Measurements from ENCODE around the gene ELAVL1. TPM values are rescaled to one million over a fixed set of nuclear protein-coding genes. Genes with fewer than 3 reads are reported as not detected.

ELAVL1 gene
- total RNA-seq, 1 donor from 2014 or later, result 83.5 TPM

- Mint-ChIP-seq H3K4me1 (no peaks in the 10 kb centered on the region), H3K27me3 (no peaks in the 10 kb centered on the region), H3K36me3 (ENCODE audit: low read depth) (peaks cover 50% of the 10 kb centered on the region), H3K27ac (no peak overlapping the region), H3K4me3 (no peak overlapping the region), H3K9me3 (no peaks in the 10 kb centered on the region)
- DNase-seq (no peak), ATAC-seq (ENCODE audit: low read depth) (no peak)
- CTCF ChIA-PET, result interaction anchor here (1.5 kb wide), 1 partner anchor 15 kb away, joined by 3 read pairs; no protein-coding TSS in a partner anchor
- POLR2A ChIA-PET, result no interaction called here
- TF ChIP-seq CTCF (IDR thresholded peaks at IDR 0.05), result no peak
- intact Hi-C loops (cut with micrococcal nuclease), result no loop called here
Measured at GRCh38 chr19:7959211-7959610, 46.2 kb downstream of the ELAVL1 start.

GRCh38 chr19:7955696-7956095 lies 49.7 kb downstream of the ELAVL1 start:
- H3K27ac Mint-ChIP-seq, result no peak overlapping the region
- no peaks in the 10 kb centered on the region for H3K9me3 Mint-ChIP-seq
- H3K27me3 Mint-ChIP-seq, result no peaks in the 10 kb centered on the region
- DNase-seq, result no peak
- intact Hi-C loops (cut with micrococcal nuclease), result no loop called here
- ChIA-PET CTCF (no interaction called here), POLR2A (interaction anchor here (0.6 to 0.7 kb wide), 2 partner anchors 619 to 1747 kb away, joined by 9 to 13 read pairs; no protein-coding TSS in a partner anchor)
- TF ChIP-seq CTCF (IDR thresholded peaks at IDR 0.05), result no peak
- H3K4me1 Mint-ChIP-seq, result no peaks in the 10 kb centered on the region
- no peak for ATAC-seq (ENCODE audit: low read depth)
- H3K4me3 Mint-ChIP-seq, result no peak overlapping the region
- peaks cover 21% of the 10 kb centered on the region for H3K36me3 Mint-ChIP-seq (ENCODE audit: low read depth)

- POLR2A ChIA-PET, result no interaction called here
- no peak overlapping the region for H3K4me3 Mint-ChIP-seq
- H3K4me1 Mint-ChIP-seq, result no peaks in the 10 kb centered on the region
- H3K36me3 Mint-ChIP-seq (ENCODE audit: low read depth), result peaks cover 11% of the 10 kb centered on the region
- H3K27ac Mint-ChIP-seq, result no peak overlapping the region
- H3K9me3 Mint-ChIP-seq, result no peaks in the 10 kb centered on the region
- intact Hi-C loops (cut with micrococcal nuclease), result no loop called here
- TF ChIP-seq CTCF (IDR thresholded peaks at IDR 0.05), result no peak
- CTCF ChIA-PET, result interaction anchor here (0.7 kb wide), 1 partner anchor 156 kb away, joined by 3 read pairs; no protein-coding TSS in a partner anchor
- no peak for ATAC-seq (ENCODE audit: low read depth)
- DNase-seq, result no peak
- H3K27me3 Mint-ChIP-seq, result no peaks in the 10 kb centered on the region
Measured at GRCh38 chr19:7953576-7953975, 51.9 kb downstream of the ELAVL1 start.

- ChIA-PET CTCF (no interaction called here), POLR2A (interaction anchor here (0.7 kb wide), 1 partner anchor 145 kb away, joined by 8 read pairs; no protein-coding TSS in a partner anchor)
- TF ChIP-seq CTCF (IDR thresholded peaks at IDR 0.05), result no peak
- Mint-ChIP-seq H3K4me1 (no peaks in the 10 kb centered on the region), H3K27me3 (no peaks in the 10 kb centered on the region), H3K27ac (no peak overlapping the region), H3K9me3 (no peaks in the 10 kb centered on the region), H3K36me3 (ENCODE audit: low read depth) (peaks cover 6% of the 10 kb centered on the region), H3K4me3 (no peak overlapping the region)
- DNase-seq (no peak), ATAC-seq (ENCODE audit: low read depth) (no peak)
- intact Hi-C loops (cut with micrococcal nuclease), result no loop called here
Measured at GRCh38 chr19:7953060-7953459, 52.4 kb downstream of the ELAVL1 start.

- H3K4me1 Mint-ChIP-seq, result peaks cover 12% of the 10 kb centered on the region
- POLR2A ChIA-PET, result no interaction called here
- intact Hi-C loops (cut with micrococcal nuclease), result no loop called here
Measured at GRCh38 chr19:7947939-7948338, 57.5 kb downstream of the ELAVL1 start.

More at GRCh38 chr19:7947939-7948338, 57.5 kb downstream of the ELAVL1 start:
- ATAC-seq (ENCODE audit: low read depth) (no peak), DNase-seq (no peak)
- Mint-ChIP-seq H3K9me3 (no peaks in the 10 kb centered on the region), H3K4me3 (no peak overlapping the region), H3K27ac (no peak overlapping the region), H3K36me3 (ENCODE audit: low read depth) (peaks cover 4% of the 10 kb centered on the region), H3K27me3 (no peaks in the 10 kb centered on the region)
- CTCF ChIA-PET, result no interaction called here
- no peak for TF ChIP-seq CTCF (IDR thresholded peaks at IDR 0.05)
